ENCODE data around the gene SOX5.

Gene SOX5

DNA sequence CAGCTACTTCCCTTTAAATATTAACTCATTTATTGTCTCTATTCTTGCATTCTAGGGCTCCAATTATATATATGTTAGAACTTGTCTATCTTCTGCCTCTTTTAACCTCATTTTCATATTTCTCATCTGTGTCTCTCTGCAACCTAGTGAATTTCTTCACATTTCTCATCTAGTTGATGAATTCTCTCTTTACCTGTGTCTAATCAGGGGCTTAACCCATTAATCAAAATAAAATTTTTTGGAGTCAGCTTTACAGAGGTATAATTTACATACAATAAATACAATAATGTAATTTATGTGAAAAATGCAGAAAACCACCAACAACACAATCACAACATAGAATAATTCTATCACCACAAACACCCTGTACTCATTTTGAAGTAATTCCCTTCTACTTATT lies 255.2 kb downstream of the SOX5 start:
- DNase-seq (ENCODE audit: low read depth, low spot score): no peak

DNA sequence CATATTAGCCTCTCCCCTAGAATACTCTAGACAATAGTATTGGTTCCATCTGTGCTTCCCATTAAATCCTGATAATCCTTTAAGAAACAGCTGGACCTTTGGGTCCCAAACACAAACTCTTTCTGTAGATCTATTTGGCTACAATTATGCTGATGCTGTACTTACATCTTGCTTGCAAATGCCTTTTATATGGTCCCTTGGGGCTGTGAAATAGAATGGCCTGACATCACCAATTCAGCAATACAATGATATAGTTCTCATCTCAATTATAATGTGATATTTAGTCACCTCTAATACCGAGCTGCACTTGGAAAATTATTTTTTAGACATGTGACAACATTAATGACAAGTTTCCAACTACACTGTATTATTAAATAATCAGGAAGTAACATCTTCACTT lies 261.5 kb downstream of the SOX5 start:
- no peak for DNase-seq (ENCODE audit: low read depth, low spot score)

- DNase-seq (ENCODE audit: low read depth, low spot score): no peak
Measured at GRCh38 chr12:23686095-23686494, 263.4 kb downstream of the SOX5 start.

- DNase-seq (ENCODE audit: low read depth, low spot score): no peak
Measured at GRCh38 chr12:23684121-23684520, 265.3 kb downstream of the SOX5 start.

DNA sequence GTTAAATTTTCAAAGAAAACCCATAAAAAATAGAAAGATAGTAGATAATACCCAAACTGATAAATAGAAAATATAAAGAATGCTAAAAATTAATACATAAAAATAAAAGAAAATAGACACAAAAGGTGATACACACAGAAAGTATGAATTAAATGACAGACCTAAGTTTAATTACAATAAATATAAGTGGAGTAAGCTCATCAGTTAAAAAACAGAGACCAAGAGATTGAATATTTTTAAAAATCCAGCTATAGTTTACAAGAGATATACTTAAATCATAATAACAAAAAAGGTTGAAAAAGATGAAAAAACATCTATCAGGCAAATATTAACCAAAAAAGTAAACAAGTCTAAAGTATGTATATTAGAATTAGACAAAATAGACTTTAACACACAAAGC lies 268.2 kb downstream of the SOX5 start:
- no peak for DNase-seq (ENCODE audit: low read depth, low spot score)

DNA sequence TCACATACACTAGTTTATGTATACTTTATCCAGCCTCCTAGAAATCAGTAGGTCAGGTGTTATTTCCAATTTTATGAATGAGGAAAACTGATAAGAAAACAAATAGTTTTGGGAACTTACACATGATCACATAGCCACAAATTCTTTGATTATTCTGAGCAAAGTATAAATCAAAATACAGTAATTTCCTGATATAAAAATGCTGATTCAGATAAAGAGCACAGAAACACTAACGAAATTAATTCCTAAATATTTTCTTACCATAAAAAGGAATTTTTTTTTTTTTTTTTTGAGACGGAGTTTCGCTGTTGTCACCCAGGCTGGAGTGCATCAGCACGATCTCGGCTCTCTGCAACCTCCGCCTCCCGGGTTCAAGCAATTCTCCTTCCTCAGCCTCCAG lies 275.4 kb downstream of the SOX5 start:
- DNase-seq (ENCODE audit: low read depth, low spot score): no peak

GRCh38 chr12:23671881-23672280 lies 277.6 kb downstream of the SOX5 start:
- DNase-seq (ENCODE audit: low read depth, low spot score): no peak

DNA sequence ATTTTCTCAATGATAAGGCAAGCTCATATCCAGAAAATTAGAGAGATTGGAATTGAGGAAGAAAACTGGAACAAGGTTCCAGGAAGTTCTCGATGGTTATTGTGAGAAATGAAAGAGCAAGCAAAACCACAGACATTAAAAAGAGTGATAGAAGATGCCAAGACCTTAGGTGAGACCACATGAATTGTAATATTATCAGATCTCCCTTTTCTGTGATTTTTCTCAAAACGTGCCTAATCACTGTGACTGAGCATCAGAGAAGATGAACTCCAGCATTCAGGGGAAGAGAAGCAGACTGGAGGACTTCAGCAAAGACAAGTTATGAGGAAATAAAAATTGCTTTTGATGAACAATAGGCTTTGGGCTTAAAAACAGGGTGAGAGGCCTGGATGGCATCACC lies 278.8 kb downstream of the SOX5 start:
- DNase-seq (ENCODE audit: low read depth, low spot score): no peak

DNA sequence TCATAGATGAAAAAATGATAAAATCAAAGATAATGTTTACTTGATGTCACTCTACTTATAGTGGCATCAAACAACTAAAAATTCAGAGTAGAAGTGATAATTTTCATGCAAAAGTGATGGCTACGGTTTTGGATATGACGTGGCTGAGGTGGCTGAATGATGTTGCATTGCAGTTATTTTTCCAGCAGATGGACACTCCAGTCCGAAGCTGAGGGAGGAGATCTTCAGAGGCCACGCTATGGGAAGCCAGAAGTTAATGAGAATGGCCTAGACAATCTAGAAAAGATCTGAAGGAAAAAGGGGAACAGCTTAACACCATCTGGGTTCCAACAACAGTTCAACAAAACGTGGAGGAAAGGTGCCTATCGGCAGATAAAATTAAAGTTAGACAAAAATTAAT lies 279.8 kb downstream of the SOX5 start:
- no peak for DNase-seq (ENCODE audit: low read depth, low spot score)

GRCh38 chr12:23666866-23667265 lies 282.6 kb downstream of the SOX5 start:
- no peak for DNase-seq (ENCODE audit: low read depth, low spot score)

DNA sequence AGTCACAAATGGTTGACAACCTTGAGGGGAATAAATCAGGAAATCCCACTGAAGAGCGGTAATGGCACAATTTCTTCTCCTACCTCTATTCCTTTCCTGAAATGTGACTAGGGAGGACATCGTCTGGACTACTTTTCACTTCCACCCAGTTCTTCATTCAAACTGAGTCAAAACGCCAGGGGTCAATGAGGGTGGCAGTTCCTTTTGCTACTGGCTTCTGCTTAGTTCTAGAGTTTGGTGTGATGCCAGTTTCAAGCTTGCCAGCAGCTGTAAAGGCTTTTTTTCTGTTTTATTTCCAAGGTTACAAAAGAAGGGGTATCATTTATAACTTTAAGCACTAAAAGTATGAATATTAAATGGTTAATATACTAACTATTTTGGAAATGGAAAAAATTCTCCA lies 286.5 kb downstream of the SOX5 start:
- no peak for DNase-seq (ENCODE audit: low read depth, low spot score)

DNA sequence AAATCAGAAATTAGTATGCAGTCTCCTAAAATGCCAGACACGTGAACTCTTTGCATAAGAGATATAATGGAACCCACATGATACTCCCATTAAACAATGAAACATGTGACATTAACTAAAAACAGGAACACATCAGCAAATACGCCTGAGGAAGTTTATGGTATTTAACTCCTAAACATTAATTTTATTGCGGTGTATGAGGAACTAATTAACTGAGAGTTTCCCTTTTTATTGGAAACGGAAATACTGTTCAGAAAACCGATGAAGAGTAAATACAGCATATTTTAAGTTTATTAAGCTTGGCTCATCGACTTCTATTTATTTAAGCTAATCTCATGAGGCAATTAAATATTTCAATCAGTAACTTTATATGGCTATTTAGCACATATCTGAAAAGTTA lies 290.3 kb downstream of the SOX5 start:
- no peak for DNase-seq (ENCODE audit: low read depth, low spot score)

DNA sequence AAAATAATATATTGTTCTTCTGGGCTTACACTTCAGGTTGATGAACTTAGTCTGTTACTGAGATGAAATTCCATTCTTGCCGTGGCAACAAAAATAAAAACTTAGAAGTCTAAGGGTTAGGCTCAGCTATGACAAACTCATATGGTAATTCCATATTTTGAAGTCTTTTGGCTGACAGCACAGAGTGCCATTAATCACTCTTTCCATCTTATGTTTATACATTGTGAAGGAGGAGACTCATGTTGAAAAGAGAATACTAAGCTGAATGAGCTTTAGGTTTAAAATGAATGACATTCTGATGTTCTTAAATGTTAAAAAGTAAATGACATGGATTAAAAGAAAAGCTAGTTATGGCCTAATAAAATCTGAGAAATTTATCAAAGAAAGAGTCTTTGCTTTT lies 291.9 kb downstream of the SOX5 start:
- no peak for DNase-seq (ENCODE audit: low read depth, low spot score)

- no peak for DNase-seq (ENCODE audit: low read depth, low spot score)
Measured at GRCh38 chr12:23655884-23656283, 293.6 kb downstream of the SOX5 start.

DNA sequence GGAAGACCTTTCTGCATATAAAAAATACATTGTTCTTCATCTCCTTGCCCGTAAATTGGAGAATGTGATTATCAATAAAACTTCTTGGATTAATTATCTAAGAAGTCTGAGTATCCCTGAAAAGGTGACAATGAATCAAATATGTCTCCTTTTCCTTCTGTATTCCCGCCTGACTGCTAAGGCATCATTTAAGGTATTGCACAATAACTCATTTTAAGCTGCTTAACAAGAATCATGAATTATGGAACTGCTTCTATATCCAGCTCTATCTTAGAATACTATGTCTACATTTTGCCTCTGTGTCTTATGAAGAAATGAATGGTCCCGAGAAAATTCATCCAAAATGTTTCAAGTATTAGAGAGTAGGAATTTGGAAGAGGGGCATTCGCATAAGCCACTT lies 294.4 kb downstream of the SOX5 start:
- no peak for DNase-seq (ENCODE audit: low read depth, low spot score)

DNA sequence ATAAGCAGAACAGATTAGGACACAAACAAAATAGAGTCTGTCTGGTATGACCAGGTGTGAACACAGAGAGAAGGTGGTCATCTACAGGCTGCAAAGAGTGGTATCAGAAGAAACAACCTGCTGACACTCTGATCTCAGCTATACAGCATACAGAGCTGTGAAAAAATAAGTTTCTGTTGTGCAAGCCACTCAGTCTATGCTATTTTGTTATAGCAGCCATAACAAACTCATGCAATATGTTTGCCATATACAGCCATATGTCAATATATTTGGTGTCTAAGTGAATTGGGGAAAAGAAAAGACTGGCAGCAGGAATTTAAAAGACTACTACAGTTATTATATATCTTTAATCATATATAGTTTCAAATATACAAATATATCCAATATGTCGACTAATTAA lies 300.9 kb downstream of the SOX5 start:
- no peak for DNase-seq (ENCODE audit: low read depth, low spot score)

- DNase-seq (ENCODE audit: low read depth, low spot score): no peak
Measured at GRCh38 chr12:23640754-23641153, 308.7 kb downstream of the SOX5 start.

- no peak for DNase-seq (ENCODE audit: low read depth, low spot score)
Measured at GRCh38 chr12:23634344-23634743, 315.1 kb downstream of the SOX5 start.

DNA sequence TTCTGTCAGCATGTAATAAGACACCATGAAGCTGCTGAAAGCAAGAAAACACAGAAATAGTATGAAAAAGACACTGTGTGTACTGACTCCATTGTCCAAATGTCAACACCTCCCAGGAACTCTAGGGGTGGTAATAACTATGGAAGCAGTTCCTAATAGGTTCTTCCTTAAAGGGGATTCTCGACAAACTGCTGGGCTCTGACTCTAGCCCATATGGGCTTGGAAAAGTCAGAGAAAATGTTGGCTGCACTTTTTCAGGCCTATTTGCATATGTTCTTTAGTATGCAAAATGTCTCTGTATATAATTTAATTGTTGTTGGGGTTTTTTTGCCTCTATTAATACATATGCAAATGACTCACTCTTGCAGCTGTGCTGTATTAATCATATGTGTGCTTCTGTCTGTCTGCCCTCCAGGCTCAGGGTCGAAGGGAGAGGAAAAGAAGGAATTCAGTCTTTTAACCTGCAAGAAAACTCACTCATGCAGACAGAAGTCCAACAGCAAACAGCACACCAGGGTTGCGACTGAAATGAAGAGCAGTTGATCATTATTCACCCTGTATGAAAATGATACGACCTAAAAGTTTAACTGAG lies 317.6 kb downstream of the SOX5 start:
- no peak for DNase-seq (ENCODE audit: low read depth, low spot score)

- no peak for DNase-seq (ENCODE audit: low read depth, low spot score)
Measured at GRCh38 chr12:23630524-23630923, 318.9 kb downstream of the SOX5 start.

GRCh38 chr12:23628806-23629205 lies 320.7 kb downstream of the SOX5 start:
- no peak for DNase-seq (ENCODE audit: low read depth, low spot score)

- no peak for DNase-seq (ENCODE audit: low read depth, low spot score)
Measured at GRCh38 chr12:23626791-23627190, 322.7 kb downstream of the SOX5 start.

GRCh38 chr12:23621900-23622299 lies 327.6 kb downstream of the SOX5 start:
- DNase-seq (ENCODE audit: low read depth, low spot score): no peak

- DNase-seq (ENCODE audit: low read depth, low spot score): no peak
Measured at GRCh38 chr12:23618718-23619117, 330.8 kb downstream of the SOX5 start.

All from activated naive CD8-positive, alpha-beta T cell treated with anti-CD3 and anti-CD28 coated beads, Interleukin-2, amount 50 U/mL, for 16 hours (primary cell).